GM12878 (cell line): ENCODE data around the gene EYS. TPM values are rescaled to one million over a fixed set of nuclear protein-coding genes. Genes with fewer than 3 reads are reported as not detected.

ENCODE experiments used
- ATAC-seq: fragments of 200-7000 bp; cut with Tn5 transposase; 3 replicates; pipeline ENCODE4 v1.9.1; 2020; ENCODE audit warnings: mild to moderate bottlenecking, moderate library complexity
- BruUV-seq: library from RNA; stranded (reverse); fragments of 400-500 nt; replicated peaks from 2 replicates; lab custom pipeline; 2021; lab: Mats Ljungman, UMichigan
- CTCF ChIA-PET: fragments of 300-600 bp; sonication (Branson Sonifier 250); formaldehyde crosslinking; extraction: SDS; loops from one replicate; lab custom pipeline; 2021; ENCODE audit warnings: inconsistent platforms; lab: Yijun Ruan, JAX
- POLR2A ChIA-PET: fragments of 350-600 bp; formaldehyde crosslinking; extraction: SDS; loops from one replicate; lab custom pipeline; 2021; ENCODE audit warnings: inconsistent platforms; lab: Charles Lee
- RAD21 ChIA-PET: fragments of 300-600 bp; sonication (Branson Sonifier 250); formaldehyde crosslinking; loops from one replicate; lab custom pipeline; 2023; ENCODE audit warnings: antibody characterized with exemption; ENCODE audit not compliant: unreplicated experiment; lab: Charles Lee
- SMC1A ChIA-PET: fragments of 300-600 bp; sonication (Branson Sonifier 250); formaldehyde crosslinking; loops from one replicate; lab custom pipeline; 2023; ENCODE audit not compliant: unreplicated experiment, uncharacterized antibody; lab: Charles Lee
- DNase-seq: peaks from one replicate; pipeline ENCODE4 v3.0.0-alpha.2; 2011; ENCODE audit warnings: low read depth, low spot score
- FAIRE-seq: peaks from 3 replicates; lab custom pipeline; 2011; peaks lifted over from hg19 to GRCh38; lab: Jason Lieb, UNC
- H2AFZ ChIP-seq: 2 replicates; pipeline ENCODE4 v1.6.0; 2011; ENCODE audit warnings: low read depth, low read length, control low read depth; ENCODE audit not compliant: control insufficient read depth
- H3K27ac ChIP-seq: 2 replicates; pipeline ENCODE4 v1.5.1; 2011; ENCODE audit warnings: control low read depth; ENCODE audit not compliant: control insufficient read depth, insufficient read depth
- H3K27me3 ChIP-seq, 2 experiments: replicated peaks in 1 of 2; 2 replicates each; pipeline versions ENCODE4 v1.6.0 to v1.6.1; 2011; ENCODE audit warnings: low read length in 1 of 2; ENCODE audit not compliant: control insufficient read depth in 2 of 2, insufficient read depth in 2 of 2
- H3K36me3 ChIP-seq, 2 experiments: 2 replicates each; pipeline ENCODE4 v1.5.1; 2011; ENCODE audit warnings: low read length in 1 of 2; ENCODE audit not compliant: control insufficient read depth in 2 of 2, insufficient read depth in 2 of 2
- H3K4me1 ChIP-seq: 2 replicates; pipeline ENCODE4 v1.6.1; 2011; ENCODE audit warnings: mild to moderate bottlenecking, low read length, moderate library complexity, mixed read lengths; ENCODE audit not compliant: control insufficient read depth, insufficient read depth
- H3K4me2 ChIP-seq: 2 replicates; pipeline ENCODE4 v1.6.0; 2011; ENCODE audit warnings: control low read depth; ENCODE audit not compliant: control insufficient read depth, insufficient read depth
- H3K4me3 ChIP-seq: fragments of 200-600 bp; sonication (generic); 2 replicates; pipeline ENCODE4 v1.5.1; 2016
- H3K79me2 ChIP-seq: 2 replicates; pipeline ENCODE4 v1.6.0; 2011; ENCODE audit warnings: low read length; ENCODE audit not compliant: control insufficient read depth, insufficient read depth
- H3K9ac ChIP-seq: 2 replicates; pipeline ENCODE4 v1.8.0; 2011; ENCODE audit warnings: low read length, control low read depth, mixed read lengths; ENCODE audit not compliant: control insufficient read depth, insufficient read depth
- H3K9me3 ChIP-seq: replicated peaks from 3 replicates; pipeline ENCODE4 v1.5.1; 2011; ENCODE audit warnings: mild to moderate bottlenecking, low read length; ENCODE audit not compliant: control insufficient read depth, insufficient read depth
- H4K20me1 ChIP-seq: 2 replicates; pipeline ENCODE4 v1.6.0; 2011; ENCODE audit not compliant: control insufficient read depth, insufficient read depth
- BACH1 ChIP-seq: fragments of 450-650 bp; IDR thresholded peaks from 2 replicates; pipeline ENCODE4 v1.6.1; 2017; ENCODE audit warnings: mild to moderate bottlenecking, borderline replicate concordance
- BMI1 ChIP-seq: fragments of 450-650 bp; IDR thresholded peaks from 2 replicates; pipeline ENCODE4 v1.6.1; 2016; ENCODE audit warnings: mild to moderate bottlenecking, moderate library complexity, borderline replicate concordance
- FOXM1 ChIP-seq: IDR thresholded peaks from 2 replicates; pipeline ENCODE4 v1.6.1; 2012; ENCODE audit warnings: low read depth, mild to moderate bottlenecking, inconsistent platforms, low read length, moderate library complexity
- IRF4 ChIP-seq: IDR thresholded peaks from 2 replicates; pipeline ENCODE4 v1.6.1; 2011; ENCODE audit warnings: low read depth, low read length
- KAT2A ChIP-seq: conservative IDR thresholded peaks from 2 replicates; pipeline ENCODE4 v1.6.1; 2011; ENCODE audit warnings: low read depth, low read length; ENCODE audit not compliant: control insufficient read depth
- MTA2 ChIP-seq: fragments of 450-650 bp; IDR thresholded peaks from 2 replicates; pipeline ENCODE4 v1.6.1; 2016; ENCODE audit warnings: low read depth, mild to moderate bottlenecking, moderate library complexity
- NFXL1 ChIP-seq: fragments of 450-650 bp; IDR thresholded peaks from 2 replicates; pipeline ENCODE4 v1.6.1; 2017; ENCODE audit warnings: antibody characterized with exemption, mild to moderate bottlenecking, borderline replicate concordance
- POLR2AphosphoS2 ChIP-seq: IDR thresholded peaks from 2 replicates; pipeline ENCODE4 v1.6.1; 2011; ENCODE audit warnings: low read depth, mild to moderate bottlenecking, low read length, improper control_type of control experiment, moderate library complexity
- PRDM15 ChIP-seq: fragments of 450-650 bp; formaldehyde crosslinking; IDR thresholded peaks from 2 replicates; pipeline ENCODE4 v1.4.0; 2020; ENCODE audit warnings: mild to moderate bottlenecking, moderate library complexity
- RB1 ChIP-seq: fragments of 450-650 bp; formaldehyde crosslinking; IDR thresholded peaks from 2 replicates; pipeline ENCODE4 v1.6.1; 2017; ENCODE audit warnings: mild to moderate bottlenecking, borderline replicate concordance
- RELB ChIP-seq: fragments of 450-650 bp; IDR thresholded peaks from 2 replicates; pipeline ENCODE4 v1.6.1; 2017; ENCODE audit warnings: low read depth, mild to moderate bottlenecking, moderate library complexity
- SPI1 ChIP-seq: IDR thresholded peaks from 2 replicates; pipeline ENCODE4 v1.6.1; 2011; ENCODE audit warnings: low read depth, mild to moderate bottlenecking, low read length, moderate library complexity, borderline replicate concordance; ENCODE audit not compliant: insufficient read depth
- TCF12 ChIP-seq: IDR thresholded peaks from 2 replicates; pipeline ENCODE4 v1.6.1; 2011; ENCODE audit warnings: low read depth, mild to moderate bottlenecking, low read length
- WRNIP1 ChIP-seq: IDR thresholded peaks from 2 replicates; pipeline ENCODE4 v1.6.1; 2011; ENCODE audit warnings: low read depth, low read length, improper control_type of control experiment, borderline replicate concordance
- ZNF384 ChIP-seq: IDR thresholded peaks from 2 replicates; pipeline ENCODE4 v1.6.1; 2012; ENCODE audit warnings: low read depth, mild to moderate bottlenecking, low read length, improper control_type of control experiment, borderline replicate concordance
- WGBS: methylation state at CpG from one replicate; pipeline ENCODE4 v1.1.6; 2016; ENCODE audit warnings: low lambda C conversion rate; ENCODE audit not compliant: insufficient replicate concordance, insufficient coverage; ENCODE audit errors: missing lambda C conversion rate; 5-methylcytosine and 5-hydroxymethylcytosine counted together
- in situ Hi-C: fragments of 300-500 bp; cut with MboI; formaldehyde crosslinking; loops from 9 replicates; pipeline ENCODE4 v1.14.3; 2018; ENCODE audit warnings: mixed read lengths
- intact Hi-C: fragments of 100-400 bp; cut with micrococcal nuclease; formaldehyde crosslinking; loops from one replicate; pipeline ENCODE4 v1.14.2; 2022; ENCODE audit not compliant: unreplicated experiment
- polyA plus RNA-seq, 11 experiments: library from polyadenylated mRNA; depleted of rRNA in 4 of 11; unstranded in 6 of 11; stranded (reverse) in 5 of 11; fragments of >200 nt; fragmentation: Nextera tagmentation in 4 of 11; fragmentation: Illumina TruSeq in 1 of 11; extraction: Ambion mirVana in 4 of 11; extraction: Trizol in 1 of 11; gene quantifications; 1 replicate in 1 of 11; 2 replicates in 10 of 11; pipeline versions ENCODE4 v1.2.1 to v1.2.3, GENCODE V29; 2011 to 2016; ENCODE audit warnings: inconsistent platforms in 2 of 11, missing spikeins in 2 of 11, low read depth in 1 of 11
- total RNA-seq, 4 experiments: library from RNA; depleted of rRNA in 3 of 4; stranded (reverse); fragments of >200 nt in 3 of 4; fragmentation: Illumina TruSeq in 1 of 4; extraction: Trizol in 1 of 4; gene quantifications; 2 replicates each; pipeline versions ENCODE4 v1.2.1 to v1.2.3, GENCODE V29; 2013 to 2021
- TF ChIP-seq, protein P1 (sequence below): IDR thresholded peaks from 2 replicates; pipeline ENCODE4 v1.6.1; 2011; ENCODE audit warnings: borderline replicate concordance, low read depth, mild to moderate bottlenecking, moderate library complexity, low read length; ENCODE audit not compliant: insufficient read depth, poor library complexity, severe bottlenecking

EYS gene
- total and polyA plus RNA-seq, 10 of the 15 experiments (the other 5 are each of a cell fraction or from before 2014, with no cell fraction given), result under 0.01 to 0.14 (median 0.02) TPM; not detected in 1

- ChIA-PET RAD21 (no interaction called here), POLR2A (no interaction called here)
Observed at GRCh38 chr6:64257586-64257985, 1449.4 kb downstream of the EYS start.

More at GRCh38 chr6:64257586-64257985, 1449.4 kb downstream of the EYS start:
- Histone ChIP-seq H3K9me3 (no peaks in the 10 kb centered on the region), H3K4me1 (peaks cover 5% of the 10 kb centered on the region; the same call in 1 of the 2 replicates), H3K36me3 (no peaks in the 10 kb centered on the region), H3K4me3 (no peak overlapping the region), H3K27ac (no peak overlapping the region), H3K27me3 (no peaks in the 10 kb centered on the region), H3K79me2 (no peaks in the 10 kb centered on the region), H3K9ac (no peak overlapping the region), H2AFZ (no peak overlapping the region), H4K20me1 (no peaks in the 10 kb centered on the region), H3K4me2 (no peak overlapping the region)
- TF ChIP-seq IRF4 (no peak), FOXM1 (no peak), SPI1 (no peak), RELB (no peak), POLR2AphosphoS2 (no peak), WRNIP1 (no peak), TCF12 (no peak), PRDM15 (CRISPR knock-in tag) (no peak), BACH1 (no peak), MTA2 (no peak), KAT2A (no peak), ZNF384 (no peak), RB1 (no peak), NFXL1 (no peak), BMI1 (no peak)
- TF ChIP-seq, protein P1, sequence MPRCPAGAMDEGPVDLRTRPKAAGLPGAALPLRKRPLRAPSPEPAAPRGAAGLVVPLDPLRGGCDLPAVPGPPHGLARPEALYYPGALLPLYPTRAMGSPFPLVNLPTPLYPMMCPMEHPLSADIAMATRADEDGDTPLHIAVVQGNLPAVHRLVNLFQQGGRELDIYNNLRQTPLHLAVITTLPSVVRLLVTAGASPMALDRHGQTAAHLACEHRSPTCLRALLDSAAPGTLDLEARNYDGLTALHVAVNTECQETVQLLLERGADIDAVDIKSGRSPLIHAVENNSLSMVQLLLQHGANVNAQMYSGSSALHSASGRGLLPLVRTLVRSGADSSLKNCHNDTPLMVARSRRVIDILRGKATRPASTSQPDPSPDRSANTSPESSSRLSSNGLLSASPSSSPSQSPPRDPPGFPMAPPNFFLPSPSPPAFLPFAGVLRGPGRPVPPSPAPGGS, result no peak
- CTCF ChIA-PET, result interaction anchor here (1.8 kb wide), 1 partner anchor 23 kb away, joined by 7 read pairs; no protein-coding TSS in a partner anchor
- ATAC-seq (no peak), FAIRE-seq (no peak), DNase-seq (no peak)
- no TSS peak for BruUV-seq
- intact Hi-C loops, result no loop called here
- SMC1A ChIA-PET, result interaction anchor here (1.0 kb wide), 1 partner anchor 12 kb away, joined by 3 read pairs; no protein-coding TSS in a partner anchor
- in situ Hi-C loops, result no loop called here
- WGBS, result 32% methylated on average over 3 of the region's 3 CpGs
